ENCODE data around the gene ZNF207.

- no peak for TF ChIP-seq EP300 (IDR thresholded peaks at IDR 0.05)
- no peak for TF ChIP-seq FOXS1 (CRISPR knock-in tag; IDR thresholded peaks at IDR 0.05)
- TF ChIP-seq RAD21 (conservative IDR thresholded peaks at IDR 0.05 in 1 of 2, IDR thresholded peaks at IDR 0.05 in 1 of 2), result no peak
These were observed 6.4 kb downstream of the ZNF207 start for GRCh38 chr17:32356378-32356743.
